Measurements from ENCODE around the gene SGF29.

DNA sequence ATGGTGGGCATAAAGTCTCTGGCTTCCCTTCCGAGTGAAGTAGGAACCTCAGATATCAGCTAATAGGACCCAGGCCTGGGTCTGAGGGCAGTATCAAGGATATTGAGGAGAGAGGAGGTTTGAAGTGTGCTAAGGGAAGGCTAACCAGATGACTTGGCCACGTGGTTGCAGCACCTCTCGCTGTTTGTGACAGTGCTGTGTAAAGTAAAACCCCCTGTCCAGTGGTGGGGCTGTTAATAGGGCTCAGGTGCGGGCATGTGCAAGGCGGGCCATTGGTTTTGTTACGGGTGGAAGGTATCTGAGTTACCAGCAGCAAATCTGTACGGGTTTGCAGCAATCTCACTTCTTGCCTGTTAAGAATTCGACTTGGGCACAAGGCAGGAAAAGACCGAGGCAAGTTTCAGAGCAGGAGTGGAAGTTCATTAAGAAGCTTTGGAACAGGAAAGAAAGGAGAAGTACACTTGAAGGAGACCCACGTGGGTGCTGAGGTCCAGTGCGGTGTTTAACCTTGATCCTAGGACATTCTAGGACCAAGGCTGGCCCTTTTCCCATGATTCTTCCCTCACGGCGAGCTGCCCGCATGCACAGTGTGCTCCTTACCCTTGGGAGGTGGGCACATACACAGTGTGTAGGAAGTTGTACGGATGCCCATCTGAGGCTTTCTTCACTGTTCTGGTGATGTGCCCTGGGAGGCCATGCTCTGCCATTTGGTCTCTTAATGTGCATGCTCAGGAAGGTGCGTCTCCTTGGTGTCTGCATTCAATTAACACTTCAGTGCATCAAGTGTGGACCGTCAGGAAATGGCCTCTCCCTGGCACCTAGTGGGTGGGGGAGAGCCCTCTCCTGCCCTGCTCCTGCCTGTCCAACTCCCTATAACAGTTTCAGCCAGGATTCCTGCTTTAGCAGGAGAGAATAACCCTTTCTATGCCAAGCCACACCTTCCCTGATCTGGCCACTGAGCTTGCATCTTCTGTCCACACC, 20.3 kb downstream of the SGF29 start:
- no peak for TF ChIP-seq POLR2A (IDR thresholded peaks at IDR 0.05)
- TF ChIP-seq, protein P1, sequence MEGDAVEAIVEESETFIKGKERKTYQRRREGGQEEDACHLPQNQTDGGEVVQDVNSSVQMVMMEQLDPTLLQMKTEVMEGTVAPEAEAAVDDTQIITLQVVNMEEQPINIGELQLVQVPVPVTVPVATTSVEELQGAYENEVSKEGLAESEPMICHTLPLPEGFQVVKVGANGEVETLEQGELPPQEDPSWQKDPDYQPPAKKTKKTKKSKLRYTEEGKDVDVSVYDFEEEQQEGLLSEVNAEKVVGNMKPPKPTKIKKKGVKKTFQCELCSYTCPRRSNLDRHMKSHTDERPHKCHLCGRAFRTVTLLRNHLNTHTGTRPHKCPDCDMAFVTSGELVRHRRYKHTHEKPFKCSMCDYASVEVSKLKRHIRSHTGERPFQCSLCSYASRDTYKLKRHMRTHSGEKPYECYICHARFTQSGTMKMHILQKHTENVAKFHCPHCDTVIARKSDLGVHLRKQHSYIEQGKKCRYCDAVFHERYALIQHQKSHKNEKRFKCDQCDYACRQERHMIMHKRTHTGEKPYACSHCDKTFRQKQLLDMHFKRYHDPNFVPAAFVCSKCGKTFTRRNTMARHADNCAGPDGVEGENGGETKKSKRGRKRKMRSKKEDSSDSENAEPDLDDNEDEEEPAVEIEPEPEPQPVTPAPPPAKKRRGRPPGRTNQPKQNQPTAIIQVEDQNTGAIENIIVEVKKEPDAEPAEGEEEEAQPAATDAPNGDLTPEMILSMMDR (IDR thresholded peaks at IDR 0.05), result no peak
